ENCODE results near the gene VSTM2A.

GRCh38 chr7:54560198-54560597 lies 18.0 kb downstream of the VSTM2A start:
- TF ChIP-seq ZFP30 (CRISPR knock-in tag; IDR thresholded peaks at IDR 0.05) (no peak), SNAI2 (CRISPR knock-in tag; IDR thresholded peaks at IDR 0.05) (no peak), CREB5 (CRISPR knock-in tag; IDR thresholded peaks at IDR 0.05; ENCODE audit: low read depth) (no peak), ZNF565 (CRISPR knock-in tag; conservative IDR thresholded peaks at IDR 0.05; ENCODE audit: low read depth) (no peak), RARB (CRISPR knock-in tag; IDR thresholded peaks at IDR 0.05) (no peak)
